Chondrocyte (in vitro differentiated cells): ENCODE data around the gene VCL. TPM values are rescaled to one million over a fixed set of nuclear protein-coding genes. Genes with fewer than 3 reads are reported as not detected.
"Not testable (repeated sequence)": the region's sequence is repeated elsewhere in the genome, so short reads cannot be mapped to it uniquely, and the experiment has no call there.

Experiments
- DNase-seq: peaks from one replicate; pipeline ENCODE4 v3.0.0; 2021; ENCODE audit warnings: mixed read lengths, low spot score
- H3K27ac Mint-ChIP-seq: one replicate; pipeline ENCODE4 v1.8.0; 2021; ENCODE audit warnings: mild to moderate bottlenecking, moderate library complexity, mixed read lengths; ENCODE audit not compliant: unreplicated experiment
- H3K27me3 Mint-ChIP-seq: 2 replicates; pipeline ENCODE4 v1.8.0; 2021; ENCODE audit warnings: low read depth, mixed read lengths
- H3K36me3 Mint-ChIP-seq: 2 replicates; pipeline ENCODE4 v1.8.0; 2021; ENCODE audit warnings: low read depth, mixed read lengths
- H3K4me1 Mint-ChIP-seq: 2 replicates; pipeline ENCODE4 v1.8.0; 2021; ENCODE audit warnings: low read depth, mild to moderate bottlenecking, mixed read lengths
- H3K4me3 Mint-ChIP-seq: one replicate; pipeline ENCODE4 v1.8.0; 2021; ENCODE audit warnings: mild to moderate bottlenecking, moderate library complexity, mixed read lengths; ENCODE audit not compliant: unreplicated experiment
- H3K9me3 Mint-ChIP-seq: 2 replicates; pipeline ENCODE4 v1.8.0; 2021; ENCODE audit warnings: low read depth, mixed read lengths
- CTCF ChIP-seq: fragments of 200-600 bp; sonication (generic); IDR thresholded peaks from 2 replicates; pipeline ENCODE4 v1.5.0; 2021; ENCODE audit warnings: antibody characterized with exemption, mild to moderate bottlenecking, moderate library complexity
- total RNA-seq: library from RNA; stranded (reverse); gene quantifications from 3 replicates; pipeline ENCODE4 v1.2.1, GENCODE V29; 2021

VCL gene
- total RNA-seq, 1 donor from 2014 or later, result 498 TPM

- no peaks in the 10 kb centered on the region for H3K36me3 Mint-ChIP-seq
Observed at GRCh38 chr10:73955719-73956118, 42.2 kb upstream of the VCL start.

GRCh38 chr10:73956476-73957359 lies 41.2 kb upstream of the VCL start:
- Mint-ChIP-seq H3K27me3 (no peaks in the 10 kb centered on the region), H3K36me3 (no peaks in the 10 kb centered on the region), H3K4me1 (peaks cover 15% of the 10 kb centered on the region), H3K4me3 (no peak overlapping the region), H3K9me3 (no peaks in the 10 kb centered on the region), H3K27ac (peak overlapping the region; percentile 87)
- TF ChIP-seq CTCF, result no peak
- DNase-seq, result no peak

More at GRCh38 chr10:73955719-73956118, 42.2 kb upstream of the VCL start:
- Mint-ChIP-seq H3K4me1 (peaks cover 20% of the 10 kb centered on the region), H3K4me3 (no peak overlapping the region), H3K9me3 (no peaks in the 10 kb centered on the region), H3K27ac (no peak overlapping the region), H3K27me3 (no peaks in the 10 kb centered on the region)
- TF ChIP-seq CTCF, result no peak
- no peak for DNase-seq

GRCh38 chr10:73959484-73960243 lies 38.3 kb upstream of the VCL start:
- Mint-ChIP-seq H3K27ac (no peak overlapping the region), H3K36me3 (no peaks in the 10 kb centered on the region), H3K9me3 (no peaks in the 10 kb centered on the region), H3K4me1 (peaks cover 15% of the 10 kb centered on the region), H3K4me3 (no peak overlapping the region), H3K27me3 (no peaks in the 10 kb centered on the region)
- DNase-seq, result no peak
- TF ChIP-seq CTCF, result no peak

GRCh38 chr10:73962386-73962785 lies 35.5 kb upstream of the VCL start:
- TF ChIP-seq CTCF, result no peak
- Mint-ChIP-seq H3K27ac (no peak overlapping the region), H3K36me3 (no peaks in the 10 kb centered on the region), H3K4me1 (peaks cover 21% of the 10 kb centered on the region), H3K4me3 (no peak overlapping the region), H3K9me3 (no peaks in the 10 kb centered on the region), H3K27me3 (no peaks in the 10 kb centered on the region)
- no peak for DNase-seq

GRCh38 chr10:73963533-73963932 lies 34.4 kb upstream of the VCL start:
- not testable (repeated sequence) for H3K27me3 Mint-ChIP-seq, H3K36me3 Mint-ChIP-seq, DNase-seq, H3K9me3 Mint-ChIP-seq, H3K27ac Mint-ChIP-seq, H3K4me3 Mint-ChIP-seq
- H3K4me1 Mint-ChIP-seq, result peaks cover 32% of the 10 kb centered on the region
